HEK293 (cell line): ENCODE results near the gene RBMS3.

Source experiments
- CTCF ChIA-PET: fragments of 350-600 bp; formaldehyde crosslinking; extraction: SDS; loops from one replicate; lab custom pipeline; 2021; ENCODE audit warnings: antibody characterized with exemption; lab: Yijun Ruan, JAX
- POLR2A ChIA-PET: fragments of 300-600 bp; formaldehyde crosslinking; extraction: SDS; loops from one replicate; lab custom pipeline; 2020; ENCODE audit warnings: antibody characterized with exemption, inconsistent platforms; lab: Yijun Ruan, JAX
- H3K27ac ChIP-seq: fragments of 200-500 bp; sonication (Bioruptor generic); 2 replicates; pipeline ENCODE4 v1.5.1; 2014; ENCODE audit warnings: low read depth, low read length, control low read depth, inconsistent platforms; ENCODE audit errors: extremely low read depth
- H3K36me3 ChIP-seq, 2 experiments: fragments of 200-500 bp in 1 of 2; sonication (Bioruptor generic) in 1 of 2; 1 replicate in 1 of 2; 2 replicates in 1 of 2; pipeline ENCODE4 v1.5.1; 2014 to 2017; ENCODE audit warnings: inconsistent platforms in 2 of 2, low read length in 2 of 2; ENCODE audit not compliant: control insufficient read depth in 2 of 2, insufficient read depth in 1 of 2
- H3K4me1 ChIP-seq: fragments of 200-500 bp; sonication (Bioruptor generic); 2 replicates; pipeline ENCODE4 v1.5.1; 2014; ENCODE audit warnings: mild to moderate bottlenecking, low read length, inconsistent platforms; ENCODE audit not compliant: control insufficient read depth, insufficient read depth
- H3K4me3 ChIP-seq: 2 replicates; pipeline ENCODE4 v1.5.1; 2011; ENCODE audit warnings: low read depth, mild to moderate bottlenecking, control low read depth, low read length, moderate library complexity
- H3K9me3 ChIP-seq: fragments of 200-500 bp; sonication (Bioruptor generic); 2 replicates; pipeline ENCODE4 v1.5.1; 2014; ENCODE audit warnings: low read depth, low read length, inconsistent platforms; ENCODE audit not compliant: control insufficient read depth, insufficient read depth
- FEZF1 ChIP-seq: fragments of 450-650 bp; formaldehyde crosslinking; IDR thresholded peaks from 2 replicates; pipeline ENCODE4 v1.5.1; 2016; ENCODE audit warnings: missing biosample characterization, missing genetic modification characterization
- GLIS1 ChIP-seq: fragments of 450-650 bp; formaldehyde crosslinking; IDR thresholded peaks from 2 replicates; pipeline ENCODE4 v1.5.1; 2016; ENCODE audit warnings: missing biosample characterization, missing genetic modification characterization
- KLF1 ChIP-seq: fragments of 450-650 bp; formaldehyde crosslinking; IDR thresholded peaks from 2 replicates; pipeline ENCODE4 v1.5.1; 2016; ENCODE audit warnings: missing biosample characterization, missing genetic modification characterization
- MEIS1 ChIP-seq: sonication (generic); formaldehyde crosslinking; IDR thresholded peaks from 2 replicates; pipeline ENCODE4 v1.8.1; 2022; ENCODE audit warnings: missing genetic modification reagents, mild to moderate bottlenecking, borderline replicate concordance
- ZBTB17 ChIP-seq: fragments of 450-650 bp; formaldehyde crosslinking; IDR thresholded peaks from 2 replicates; pipeline ENCODE4 v1.5.1; 2016; ENCODE audit warnings: missing biosample characterization, missing genetic modification characterization
- ZFP41 ChIP-seq: fragments of 450-650 bp; formaldehyde crosslinking; IDR thresholded peaks from 2 replicates; pipeline ENCODE4 v1.5.1; 2016; ENCODE audit warnings: missing biosample characterization, missing genetic modification characterization, borderline replicate concordance
- ZNF10 ChIP-seq: fragments of 450-650 bp; formaldehyde crosslinking; IDR thresholded peaks from 2 replicates; pipeline ENCODE4 v1.5.1; 2017; ENCODE audit warnings: missing biosample characterization, missing genetic modification characterization
- ZNF184 ChIP-seq: fragments of 450-650 bp; IDR thresholded peaks from 2 replicates; pipeline ENCODE4 v1.5.1; 2018; ENCODE audit warnings: missing biosample characterization, mild to moderate bottlenecking, missing genetic modification characterization
- ZNF223 ChIP-seq: fragments of 450-650 bp; formaldehyde crosslinking; IDR thresholded peaks from 2 replicates; pipeline ENCODE4 v1.5.1; 2016; ENCODE audit warnings: missing biosample characterization, missing genetic modification characterization
- ZNF416 ChIP-seq: fragments of 450-650 bp; formaldehyde crosslinking; IDR thresholded peaks from 2 replicates; pipeline ENCODE4 v1.5.1; 2016; ENCODE audit warnings: missing biosample characterization, missing genetic modification characterization
- ZNF548 ChIP-seq: fragments of 450-650 bp; formaldehyde crosslinking; IDR thresholded peaks from 2 replicates; pipeline ENCODE4 v1.5.1; 2016; ENCODE audit warnings: missing biosample characterization, missing genetic modification characterization
- ZNF549 ChIP-seq: fragments of 450-650 bp; IDR thresholded peaks from 2 replicates; pipeline ENCODE4 v1.5.1; 2018; ENCODE audit warnings: missing biosample characterization, missing genetic modification characterization, mild to moderate bottlenecking, inconsistent platforms, moderate library complexity
- ZNF571 ChIP-seq: fragments of 450-650 bp; formaldehyde crosslinking; IDR thresholded peaks from 2 replicates; pipeline ENCODE4 v1.5.0; 2017; ENCODE audit warnings: missing biosample characterization, missing genetic modification characterization
- TF ChIP-seq, protein P1 (sequence below): fragments of 450-650 bp; formaldehyde crosslinking; IDR thresholded peaks from 2 replicates; pipeline ENCODE4 v1.5.1; 2017; ENCODE audit warnings: missing biosample characterization, missing genetic modification characterization
- TF ChIP-seq, protein P2 (sequence below): fragments of 450-650 bp; formaldehyde crosslinking; IDR thresholded peaks from 2 replicates; pipeline ENCODE4 v1.5.1; 2017; ENCODE audit warnings: missing biosample characterization, mild to moderate bottlenecking, missing genetic modification characterization, moderate library complexity
- TF ChIP-seq, protein P3 (sequence below): fragments of 450-650 bp; formaldehyde crosslinking; IDR thresholded peaks from 2 replicates; pipeline ENCODE4 v1.5.1; 2017; ENCODE audit warnings: missing biosample characterization, missing genetic modification characterization
- TF ChIP-seq, protein P4 (sequence below): IDR thresholded peaks from 2 replicates; pipeline ENCODE4 v1.6.1; 2011; ENCODE audit warnings: mild to moderate bottlenecking, low read depth, low read length, borderline replicate concordance
- TF ChIP-seq, protein P5 (sequence below): fragments of 450-650 bp; formaldehyde crosslinking; IDR thresholded peaks from 2 replicates; pipeline ENCODE4 v1.5.1; 2016; ENCODE audit warnings: missing biosample characterization, missing genetic modification characterization
- TF ChIP-seq, protein P6 (sequence below): fragments of 450-650 bp; formaldehyde crosslinking; IDR thresholded peaks from 2 replicates; pipeline ENCODE4 v1.5.1; 2016; ENCODE audit warnings: missing biosample characterization, missing genetic modification characterization

Gene RBMS3

DNA sequence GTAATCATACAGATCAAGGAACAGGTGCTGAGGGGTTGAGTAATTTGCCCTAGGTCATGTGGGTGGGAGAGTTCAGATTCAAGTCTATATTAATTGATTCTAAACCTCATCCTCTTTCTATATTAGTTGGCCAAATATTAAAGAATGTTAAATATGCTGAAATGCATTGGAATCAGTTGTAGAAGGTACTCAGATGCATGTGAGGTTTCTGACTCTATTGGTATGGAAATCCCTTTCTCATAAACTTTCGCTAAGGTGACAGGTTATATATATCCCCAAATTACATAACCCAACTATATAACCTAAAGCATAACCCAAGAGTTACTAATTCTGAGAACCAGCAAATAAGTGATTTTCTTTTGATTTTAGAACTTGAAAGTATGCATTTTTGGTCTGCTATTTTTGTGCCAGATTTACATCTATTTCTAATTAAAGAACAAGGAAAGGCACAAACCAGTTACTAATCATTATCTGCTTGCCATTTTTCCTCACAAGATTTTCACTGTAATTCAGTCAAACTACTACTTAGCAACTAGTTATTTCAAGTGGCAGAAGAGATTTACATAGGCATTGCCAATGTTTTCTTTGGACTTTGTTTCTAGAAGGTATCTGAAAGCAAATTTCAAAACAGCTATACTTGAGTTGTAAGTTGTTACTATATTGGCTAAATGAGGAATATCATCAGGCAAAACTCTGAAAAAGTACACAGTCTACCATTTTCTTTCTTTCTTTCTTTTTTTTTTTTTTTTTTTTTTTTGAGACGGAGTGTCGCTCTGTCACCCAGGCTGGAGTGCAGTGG is 201.3 kb downstream of the RBMS3 start:
- Histone ChIP-seq H3K36me3 (no peaks in the 10 kb centered on the region), H3K4me1 (no peaks in the 10 kb centered on the region), H3K27ac (no peak overlapping the region), H3K9me3 (no peaks in the 10 kb centered on the region)
- POLR2A ChIA-PET: no interaction called here
- TF ChIP-seq MEIS1 (CRISPR knock-in tag) (no peak), ZNF184 (no peak)
- TF ChIP-seq, all 188 proteins: peak for 0
- no peak overlapping the region for H3K4me3 ChIP-seq
- CTCF ChIA-PET: interaction anchor here (0.7 kb wide), 1 partner anchor 14 kb away, joined by 3 read pairs; no protein-coding TSS in a partner anchor

DNA sequence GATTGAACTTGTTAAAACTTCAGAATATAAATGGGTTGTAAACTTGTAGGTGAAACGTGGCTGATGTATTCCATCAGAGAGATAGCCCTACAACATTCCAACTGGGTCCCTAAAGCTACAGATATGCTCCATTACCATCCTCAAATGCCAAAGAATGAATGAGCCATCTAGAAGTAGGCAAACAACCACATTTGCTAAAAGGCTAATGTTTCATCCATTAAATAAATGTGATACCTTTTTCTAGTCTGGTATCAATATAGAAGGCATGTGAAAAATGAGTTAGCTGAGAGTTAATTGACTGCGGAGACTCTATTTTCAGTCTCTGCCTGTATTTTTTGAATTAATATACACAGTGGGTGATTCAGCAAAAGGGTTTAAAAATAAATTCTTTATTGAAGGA is 203.8 kb downstream of the RBMS3 start:
- no peak for TF ChIP-seq ZNF10 (tag by site-specific recombination)
- no peak for TF ChIP-seq FEZF1 (tag by site-specific recombination)
- TF ChIP-seq, protein P1, sequence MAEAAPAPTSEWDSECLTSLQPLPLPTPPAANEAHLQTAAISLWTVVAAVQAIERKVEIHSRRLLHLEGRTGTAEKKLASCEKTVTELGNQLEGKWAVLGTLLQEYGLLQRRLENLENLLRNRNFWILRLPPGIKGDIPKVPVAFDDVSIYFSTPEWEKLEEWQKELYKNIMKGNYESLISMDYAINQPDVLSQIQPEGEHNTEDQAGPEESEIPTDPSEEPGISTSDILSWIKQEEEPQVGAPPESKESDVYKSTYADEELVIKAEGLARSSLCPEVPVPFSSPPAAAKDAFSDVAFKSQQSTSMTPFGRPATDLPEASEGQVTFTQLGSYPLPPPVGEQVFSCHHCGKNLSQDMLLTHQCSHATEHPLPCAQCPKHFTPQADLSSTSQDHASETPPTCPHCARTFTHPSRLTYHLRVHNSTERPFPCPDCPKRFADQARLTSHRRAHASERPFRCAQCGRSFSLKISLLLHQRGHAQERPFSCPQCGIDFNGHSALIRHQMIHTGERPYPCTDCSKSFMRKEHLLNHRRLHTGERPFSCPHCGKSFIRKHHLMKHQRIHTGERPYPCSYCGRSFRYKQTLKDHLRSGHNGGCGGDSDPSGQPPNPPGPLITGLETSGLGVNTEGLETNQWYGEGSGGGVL (tag by site-specific recombination): no peak
- H3K9me3 ChIP-seq: no peaks in the 10 kb centered on the region
- ChIA-PET POLR2A (no interaction called here), CTCF (no interaction called here)
- H3K36me3 ChIP-seq: no peaks in the 10 kb centered on the region
- H3K4me1 ChIP-seq: no peaks in the 10 kb centered on the region
- H3K27ac ChIP-seq: no peak overlapping the region
- H3K4me3 ChIP-seq: no peak overlapping the region

DNA sequence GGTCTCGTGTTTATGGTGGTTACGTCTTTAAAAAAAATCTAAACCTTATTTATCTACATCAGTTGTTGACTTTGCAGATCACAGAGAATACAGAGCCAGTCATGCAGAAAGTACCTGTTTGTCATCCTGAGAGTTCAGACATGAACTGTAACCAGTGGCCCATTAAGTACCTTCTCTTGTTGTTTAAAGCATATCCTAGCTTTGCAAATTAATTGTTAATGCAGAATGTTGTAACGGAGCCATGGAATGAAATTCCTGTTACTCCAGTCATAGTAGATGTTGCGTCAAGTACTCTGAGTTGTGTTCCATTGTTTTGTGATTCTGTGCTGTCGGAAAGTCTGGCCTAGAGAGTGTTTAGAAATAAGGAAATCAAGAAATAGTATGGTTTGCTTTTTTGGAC is 205.2 kb downstream of the RBMS3 start:
- H3K4me1 ChIP-seq: no peaks in the 10 kb centered on the region
- POLR2A ChIA-PET: no interaction called here
- H3K27ac ChIP-seq: no peak overlapping the region
- TF ChIP-seq ZFP41 (tag by site-specific recombination) (no peak), ZNF223 (tag by site-specific recombination) (no peak), ZNF548 (tag by site-specific recombination) (no peak)
- TF ChIP-seq, protein P2, sequence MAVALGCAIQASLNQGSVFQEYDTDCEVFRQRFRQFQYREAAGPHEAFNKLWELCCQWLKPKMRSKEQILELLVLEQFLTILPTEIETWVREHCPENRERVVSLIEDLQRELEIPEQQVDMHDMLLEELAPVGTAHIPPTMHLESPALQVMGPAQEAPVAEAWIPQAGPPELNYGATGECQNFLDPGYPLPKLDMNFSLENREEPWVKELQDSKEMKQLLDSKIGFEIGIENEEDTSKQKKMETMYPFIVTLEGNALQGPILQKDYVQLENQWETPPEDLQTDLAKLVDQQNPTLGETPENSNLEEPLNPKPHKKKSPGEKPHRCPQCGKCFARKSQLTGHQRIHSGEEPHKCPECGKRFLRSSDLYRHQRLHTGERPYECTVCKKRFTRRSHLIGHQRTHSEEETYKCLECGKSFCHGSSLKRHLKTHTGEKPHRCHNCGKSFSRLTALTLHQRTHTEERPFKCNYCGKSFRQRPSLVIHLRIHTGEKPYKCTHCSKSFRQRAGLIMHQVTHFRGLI: no peak
- TF ChIP-seq, protein P3, sequence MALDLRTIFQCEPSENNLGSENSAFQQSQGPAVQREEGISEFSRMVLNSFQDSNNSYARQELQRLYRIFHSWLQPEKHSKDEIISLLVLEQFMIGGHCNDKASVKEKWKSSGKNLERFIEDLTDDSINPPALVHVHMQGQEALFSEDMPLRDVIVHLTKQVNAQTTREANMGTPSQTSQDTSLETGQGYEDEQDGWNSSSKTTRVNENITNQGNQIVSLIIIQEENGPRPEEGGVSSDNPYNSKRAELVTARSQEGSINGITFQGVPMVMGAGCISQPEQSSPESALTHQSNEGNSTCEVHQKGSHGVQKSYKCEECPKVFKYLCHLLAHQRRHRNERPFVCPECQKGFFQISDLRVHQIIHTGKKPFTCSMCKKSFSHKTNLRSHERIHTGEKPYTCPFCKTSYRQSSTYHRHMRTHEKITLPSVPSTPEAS: no peak
- H3K4me3 ChIP-seq: no peak overlapping the region
- no peaks in the 10 kb centered on the region for H3K36me3 ChIP-seq
- CTCF ChIA-PET: no interaction called here
- H3K9me3 ChIP-seq: no peaks in the 10 kb centered on the region

DNA sequence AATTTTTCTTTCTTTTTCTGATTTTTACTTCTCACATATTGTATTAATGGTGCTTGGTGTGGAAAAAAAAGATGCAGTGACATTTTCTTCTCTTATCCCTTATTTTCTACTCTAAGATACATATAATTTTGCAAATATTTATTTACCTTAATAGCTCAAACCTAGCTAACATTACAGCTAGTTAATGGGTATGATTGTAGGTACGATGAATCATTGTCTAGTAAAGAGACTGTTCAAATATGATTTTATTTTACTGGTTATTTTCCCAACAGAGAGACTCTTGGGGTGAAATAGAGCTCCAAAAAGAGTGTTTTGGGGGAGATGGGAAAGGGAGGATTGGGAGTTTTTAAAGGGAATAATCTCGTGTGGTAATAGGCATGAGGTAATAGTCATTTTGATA is 206.0 kb downstream of the RBMS3 start:
- ChIA-PET CTCF (no interaction called here), POLR2A (no interaction called here)
- H3K36me3 ChIP-seq: no peaks in the 10 kb centered on the region
- TF ChIP-seq ZFP41 (tag by site-specific recombination) (no peak), GLIS1 (tag by site-specific recombination) (no peak), ZBTB17 (no peak), ZNF416 (tag by site-specific recombination) (no peak), ZNF571 (no peak), ZNF549 (tag by site-specific recombination) (no peak), KLF1 (tag by site-specific recombination) (no peak)
- TF ChIP-seq, protein P4, sequence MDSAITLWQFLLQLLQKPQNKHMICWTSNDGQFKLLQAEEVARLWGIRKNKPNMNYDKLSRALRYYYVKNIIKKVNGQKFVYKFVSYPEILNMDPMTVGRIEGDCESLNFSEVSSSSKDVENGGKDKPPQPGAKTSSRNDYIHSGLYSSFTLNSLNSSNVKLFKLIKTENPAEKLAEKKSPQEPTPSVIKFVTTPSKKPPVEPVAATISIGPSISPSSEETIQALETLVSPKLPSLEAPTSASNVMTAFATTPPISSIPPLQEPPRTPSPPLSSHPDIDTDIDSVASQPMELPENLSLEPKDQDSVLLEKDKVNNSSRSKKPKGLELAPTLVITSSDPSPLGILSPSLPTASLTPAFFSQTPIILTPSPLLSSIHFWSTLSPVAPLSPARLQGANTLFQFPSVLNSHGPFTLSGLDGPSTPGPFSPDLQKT: no peak
- TF ChIP-seq, protein P5, sequence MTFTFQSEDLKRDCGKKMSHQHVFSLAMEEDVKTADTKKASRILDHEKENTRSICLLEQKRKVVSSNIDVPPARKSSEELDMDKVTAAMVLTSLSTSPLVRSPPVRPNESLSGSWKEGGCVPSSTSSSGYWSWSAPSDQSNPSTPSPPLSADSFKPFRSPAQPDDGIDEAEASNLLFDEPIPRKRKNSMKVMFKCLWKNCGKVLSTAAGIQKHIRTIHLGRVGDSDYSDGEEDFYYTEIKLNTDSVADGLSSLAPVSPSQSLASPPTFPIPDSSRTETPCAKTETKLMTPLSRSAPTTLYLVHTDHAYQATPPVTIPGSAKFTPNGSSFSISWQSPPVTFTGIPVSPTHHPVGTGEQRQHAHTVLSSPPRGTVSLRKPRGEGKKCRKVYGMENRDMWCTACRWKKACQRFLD: no peak
- TF ChIP-seq, protein P6, sequence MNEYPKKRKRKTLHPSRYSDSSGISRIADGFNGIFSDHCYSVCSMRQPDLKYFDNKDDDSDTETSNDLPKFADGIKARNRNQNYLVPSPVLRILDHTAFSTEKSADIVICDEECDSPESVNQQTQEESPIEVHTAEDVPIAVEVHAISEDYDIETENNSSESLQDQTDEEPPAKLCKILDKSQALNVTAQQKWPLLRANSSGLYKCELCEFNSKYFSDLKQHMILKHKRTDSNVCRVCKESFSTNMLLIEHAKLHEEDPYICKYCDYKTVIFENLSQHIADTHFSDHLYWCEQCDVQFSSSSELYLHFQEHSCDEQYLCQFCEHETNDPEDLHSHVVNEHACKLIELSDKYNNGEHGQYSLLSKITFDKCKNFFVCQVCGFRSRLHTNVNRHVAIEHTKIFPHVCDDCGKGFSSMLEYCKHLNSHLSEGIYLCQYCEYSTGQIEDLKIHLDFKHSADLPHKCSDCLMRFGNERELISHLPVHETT (tag by site-specific recombination): no peak

More for the DNA sequence above, 206.0 kb downstream of the RBMS3 start:
- Histone ChIP-seq H3K27ac (no peak overlapping the region), H3K9me3 (no peaks in the 10 kb centered on the region), H3K4me1 (no peaks in the 10 kb centered on the region), H3K4me3 (no peak overlapping the region)
